Glomerular visceral epithelial cell (primary cell): ENCODE data around the gene MIF4GD.

Source experiments
- DNase-seq: peaks from one replicate; pipeline ENCODE4 v3.0.0-alpha.2; 2016; ENCODE audit errors: extremely low spot score

MIF4GD gene

DNA sequence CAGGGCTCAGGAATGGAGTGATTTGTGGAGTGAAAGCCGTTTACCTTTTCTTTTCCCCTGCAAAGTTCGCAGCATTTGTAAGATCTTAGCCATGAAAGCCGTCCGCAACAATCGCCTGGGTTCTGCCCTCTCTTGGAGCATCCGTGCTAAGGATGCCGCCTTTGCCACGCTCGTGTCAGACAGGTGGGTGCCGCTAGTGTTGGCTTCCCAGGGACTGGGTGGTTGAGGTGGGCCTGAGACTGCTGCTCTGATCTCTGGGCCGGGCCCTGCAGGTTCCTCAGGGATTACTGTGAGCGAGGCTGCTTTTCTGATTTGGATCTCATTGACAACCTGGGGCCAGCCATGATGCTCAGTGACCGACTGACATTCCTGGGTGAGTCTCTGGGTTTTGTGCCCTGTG lies 38.2 kb downstream of the MIF4GD start:
- no peak for DNase-seq

DNA sequence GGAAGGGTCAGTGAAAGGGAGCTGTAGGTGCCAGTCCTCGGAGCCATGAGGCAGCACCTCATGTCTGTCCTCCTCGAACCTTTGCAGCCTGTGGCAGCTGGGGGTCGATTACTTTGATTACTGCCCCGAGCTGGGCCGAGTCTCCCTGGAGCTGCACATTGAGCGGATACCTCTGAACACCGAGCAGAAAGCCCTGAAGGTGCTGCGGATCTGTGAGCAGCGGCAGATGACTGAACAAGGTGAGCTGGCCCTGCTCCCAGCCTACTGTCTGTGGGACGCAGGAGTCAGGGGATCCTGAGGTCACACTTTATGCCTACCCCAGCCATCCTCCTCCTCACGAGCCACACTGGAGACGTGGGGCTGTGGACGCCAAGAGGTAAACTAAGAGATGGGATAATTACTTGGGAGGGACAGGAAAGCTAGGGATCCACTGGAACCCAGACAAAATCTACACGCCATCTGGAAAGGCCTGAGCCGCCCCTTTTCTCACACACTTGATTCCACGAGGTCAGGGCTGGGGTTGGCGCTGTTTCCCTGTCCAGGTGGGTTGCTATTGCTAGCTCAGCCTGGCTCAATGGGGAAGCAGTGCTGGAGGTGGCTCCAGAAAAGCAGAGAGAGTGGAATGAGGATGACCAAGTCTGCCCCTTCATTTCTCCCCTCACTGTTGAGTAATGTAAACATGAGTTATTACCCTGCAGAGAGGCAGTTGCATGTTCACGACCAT lies 39.1 kb downstream of the MIF4GD start:
- no peak for DNase-seq

DNA sequence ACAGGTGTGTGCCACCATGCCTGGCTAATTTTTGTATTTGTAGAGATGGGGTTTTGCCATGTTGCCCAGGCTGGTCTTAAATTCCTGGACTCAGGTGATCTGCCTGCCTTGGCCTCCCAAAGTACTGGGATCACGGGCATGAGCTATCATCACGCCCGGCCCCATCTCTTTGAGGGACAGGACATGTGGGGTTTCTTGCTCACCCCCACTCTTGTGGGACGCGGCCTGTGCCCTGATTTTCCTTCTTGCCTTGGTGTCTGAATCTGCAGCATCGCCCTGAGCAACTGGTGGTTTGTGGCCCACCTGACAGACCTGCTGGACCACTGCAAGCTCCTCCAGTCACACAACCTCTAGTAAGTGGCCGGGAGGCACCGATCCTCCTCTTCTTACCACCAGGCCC lies 40.0 kb downstream of the MIF4GD start:
- no peak for DNase-seq

DNA sequence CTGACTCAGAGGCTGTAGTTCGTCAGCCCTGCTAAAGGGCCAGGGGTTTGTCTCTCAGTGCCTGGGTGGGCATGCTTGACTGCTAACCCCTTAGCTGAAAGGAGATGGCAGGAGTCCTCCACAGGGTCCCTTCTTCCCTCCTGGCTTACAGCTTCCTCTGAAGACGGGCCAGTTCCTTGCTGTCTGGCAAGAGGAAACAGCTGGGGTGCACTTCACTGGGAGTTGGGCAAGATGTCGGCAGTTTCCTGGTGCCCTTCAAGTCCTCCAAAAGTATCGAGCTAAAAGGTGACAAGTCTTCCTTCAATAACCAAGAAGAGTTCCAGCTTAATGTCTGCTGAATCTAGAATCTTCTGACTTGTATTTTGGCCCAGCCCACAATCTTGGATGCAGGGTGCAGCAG lies 42.2 kb downstream of the MIF4GD start:
- no peak for DNase-seq

DNA sequence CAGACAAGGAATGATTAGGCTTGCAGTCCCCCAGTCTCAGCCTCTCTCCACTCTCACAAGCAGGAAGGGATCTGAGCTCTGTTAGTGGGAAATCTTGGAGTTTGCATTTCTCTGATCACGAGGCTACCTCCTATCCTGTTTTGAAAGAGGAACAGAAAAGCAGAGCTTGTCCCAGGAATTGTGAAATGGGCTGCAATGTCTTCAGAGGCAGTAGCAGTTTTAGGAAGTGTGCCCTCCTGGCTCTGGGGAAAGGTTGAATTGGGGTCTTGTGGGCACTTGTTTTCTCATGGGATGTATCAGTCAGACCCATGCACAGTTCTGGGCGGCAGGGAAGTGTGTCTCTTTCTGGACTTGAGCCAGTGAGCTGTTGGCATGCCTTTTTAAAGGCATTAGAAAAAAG lies 42.7 kb downstream of the MIF4GD start:
- DNase-seq = no peak

DNA sequence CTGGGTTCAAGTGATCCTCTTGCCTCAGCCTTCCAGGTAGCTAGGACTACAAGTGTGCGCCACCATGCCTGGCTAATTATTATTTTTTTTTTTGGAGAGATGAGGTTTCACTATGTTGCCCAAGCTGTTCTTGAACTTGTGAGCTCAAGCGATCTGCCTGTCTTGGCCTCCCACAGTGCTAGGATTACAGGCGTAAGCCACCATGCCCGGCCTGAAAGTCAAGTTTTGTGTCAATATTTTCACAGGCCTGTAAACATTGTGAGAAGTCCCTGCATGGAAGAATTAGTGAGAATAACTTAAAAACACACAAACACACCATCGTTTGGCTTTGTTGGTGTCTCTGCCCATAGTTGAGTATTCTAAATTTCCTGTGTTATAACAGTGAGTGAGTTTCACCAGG lies 43.3 kb downstream of the MIF4GD start:
- DNase-seq = no peak

DNA sequence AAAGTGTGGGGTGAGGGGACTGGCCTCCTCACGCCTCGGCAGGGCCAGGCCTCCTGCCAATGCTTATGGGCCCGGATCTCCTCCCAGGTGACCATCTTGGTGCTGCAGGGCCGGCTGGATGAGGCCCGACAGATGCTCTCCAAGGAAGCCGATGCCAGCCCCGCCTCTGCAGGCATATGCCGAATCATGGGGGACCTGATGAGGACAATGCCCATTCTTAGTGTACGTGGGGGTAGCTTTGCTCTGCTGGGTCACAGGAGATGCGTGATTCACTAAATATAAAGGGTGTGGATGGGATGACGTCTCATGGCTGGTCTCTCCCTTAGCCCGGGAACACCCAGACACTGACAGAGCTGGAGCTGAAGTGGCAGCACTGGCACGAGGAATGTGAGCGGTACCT lies 46.0 kb downstream of the MIF4GD start:
- no peak for DNase-seq

DNA sequence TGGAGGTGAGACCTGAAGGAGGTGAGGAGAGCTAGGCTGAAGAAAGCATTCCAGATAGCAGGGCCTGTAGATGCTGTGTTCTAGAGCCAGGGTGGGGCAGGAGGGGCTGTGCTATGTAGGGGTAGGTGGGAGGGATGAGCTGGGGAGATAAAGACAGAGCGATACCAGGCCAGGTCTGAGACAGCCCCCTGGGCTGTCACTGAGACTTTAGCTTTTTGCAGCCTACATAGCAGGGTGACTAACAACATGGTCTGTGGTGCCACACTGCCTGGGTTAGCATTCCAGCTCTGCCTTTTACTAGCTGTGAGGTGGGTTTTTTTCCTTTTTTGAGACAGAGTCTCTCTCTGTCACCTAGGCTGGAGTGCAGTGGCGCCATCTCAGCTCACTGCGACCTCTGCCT lies 51.2 kb downstream of the MIF4GD start:
- no peak for DNase-seq

DNA sequence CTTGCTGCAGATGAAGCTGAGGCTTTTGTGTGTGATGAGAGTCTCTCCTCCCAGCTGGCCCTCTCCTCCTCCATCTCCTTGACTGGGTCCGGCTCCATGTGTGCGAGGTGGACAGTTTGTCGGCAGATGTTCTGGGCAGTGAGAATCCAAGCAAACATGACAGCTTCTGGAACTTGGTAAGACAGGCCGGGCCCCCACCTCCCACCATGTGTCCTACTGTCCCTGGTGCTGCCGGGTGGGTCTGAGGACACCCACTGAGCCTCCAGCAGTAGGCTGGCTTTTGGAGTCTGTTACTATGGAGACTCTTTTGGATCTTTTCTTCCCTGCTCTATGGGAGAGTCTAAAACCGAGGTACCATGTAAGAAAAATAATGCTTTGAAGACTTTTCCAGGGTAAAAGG lies 52.9 kb downstream of the MIF4GD start:
- no peak for DNase-seq
